ENCODE results near the gene OSR1. TPM values are rescaled to one million over a fixed set of nuclear protein-coding genes. Genes with fewer than 3 reads are reported as not detected.
"Not testable (repeated sequence)": the region's sequence is repeated elsewhere in the genome, so short reads cannot be mapped to it uniquely, and the experiment has no call there.

OSR1 gene
- total RNA-seq, 2 experiments from 2014 or later = not detected

DNA sequence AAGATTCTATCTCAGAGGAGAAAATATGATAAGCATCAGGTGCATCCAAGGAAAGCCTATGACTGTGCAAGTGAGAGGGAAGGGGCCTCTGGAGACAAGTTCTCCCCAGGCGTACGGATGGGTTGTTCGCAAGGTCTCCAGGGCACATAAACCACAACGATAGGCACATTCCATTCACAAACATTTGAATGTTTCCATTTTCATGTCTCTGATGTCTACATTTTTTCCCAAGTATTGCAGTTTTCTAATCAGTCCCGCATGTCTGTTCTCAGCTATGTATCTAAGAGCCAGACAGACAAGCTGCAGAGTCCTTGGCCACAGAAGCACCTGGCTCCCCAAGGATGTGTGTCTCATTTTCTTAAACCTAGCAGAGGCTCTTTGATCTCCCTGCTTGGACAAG lies 28.0 kb downstream of the OSR1 start:
- Mint-ChIP-seq H3K4me3 (no peak overlapping the region), H3K27me3 (no peaks in the 10 kb centered on the region), H3K9me3 (ENCODE audit: low read depth) (no peaks in the 10 kb centered on the region), H3K27ac (no peak overlapping the region), H3K4me1 (no peaks in the 10 kb centered on the region), H3K36me3 (ENCODE audit: low read depth) (no peaks in the 10 kb centered on the region)
- intact Hi-C loops (cut with DNase I, micrococcal nuclease) = no loop called here
- no peak for ATAC-seq
- CTCF ChIA-PET = no interaction called here
- POLR2A ChIA-PET = no interaction called here
- DNase-seq = no peak

DNA sequence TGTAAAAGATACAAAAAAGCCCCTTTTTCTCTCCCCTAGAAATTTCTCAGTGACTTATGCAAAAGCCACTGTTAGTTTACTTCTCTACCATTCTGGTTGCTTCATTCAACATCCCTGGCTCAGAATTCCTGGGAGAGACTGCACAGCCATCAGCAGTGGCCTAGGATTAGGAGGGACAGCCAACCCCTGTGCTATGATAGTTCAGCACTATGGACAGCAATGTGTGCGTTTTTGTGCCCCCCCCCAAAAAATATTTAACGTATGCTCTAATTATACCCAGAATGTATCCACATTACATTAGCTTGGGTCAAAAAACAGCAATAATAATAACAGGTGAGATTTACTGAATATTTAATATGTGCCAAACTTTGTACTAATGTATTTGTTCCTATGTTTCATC lies 29.0 kb downstream of the OSR1 start:
- Mint-ChIP-seq H3K9me3 (ENCODE audit: low read depth) (no peaks in the 10 kb centered on the region), H3K36me3 (ENCODE audit: low read depth) (no peaks in the 10 kb centered on the region), H3K4me1 (no peaks in the 10 kb centered on the region), H3K27me3 (no peaks in the 10 kb centered on the region), H3K4me3 (no peak overlapping the region), H3K27ac (no peak overlapping the region)
- CTCF ChIA-PET = no interaction called here
- no peak for DNase-seq
- ATAC-seq = no peak
- POLR2A ChIA-PET = no interaction called here
- intact Hi-C loops (cut with DNase I, micrococcal nuclease) = no loop called here

GRCh38 chr2:19327496-19327895 lies 30.9 kb downstream of the OSR1 start:
- H3K36me3 Mint-ChIP-seq (ENCODE audit: low read depth) = no peaks in the 10 kb centered on the region
- POLR2A ChIA-PET = no interaction called here

GRCh38 chr2:19321946-19322345 lies 36.5 kb downstream of the OSR1 start:
- ChIA-PET POLR2A (no interaction called here), CTCF (no interaction called here)
- no peak overlapping the region for H3K4me3 Mint-ChIP-seq
- H3K36me3 Mint-ChIP-seq (ENCODE audit: low read depth) = no peaks in the 10 kb centered on the region
- ATAC-seq = no peak
- H3K27me3 Mint-ChIP-seq = no peaks in the 10 kb centered on the region
- H3K9me3 Mint-ChIP-seq (ENCODE audit: low read depth) = no peaks in the 10 kb centered on the region
- no peaks in the 10 kb centered on the region for H3K4me1 Mint-ChIP-seq
- no peak overlapping the region for H3K27ac Mint-ChIP-seq
- no peak for DNase-seq
- intact Hi-C loops (cut with DNase I, micrococcal nuclease) = no loop called here

More at GRCh38 chr2:19327496-19327895, 30.9 kb downstream of the OSR1 start:
- Mint-ChIP-seq H3K27ac (no peak overlapping the region), H3K9me3 (ENCODE audit: low read depth) (no peaks in the 10 kb centered on the region), H3K4me3 (no peak overlapping the region), H3K27me3 (no peaks in the 10 kb centered on the region), H3K4me1 (no peaks in the 10 kb centered on the region)
- intact Hi-C loops (cut with DNase I, micrococcal nuclease) = no loop called here
- no peak for DNase-seq
- CTCF ChIA-PET = interaction anchor here (0.9 kb wide), 1 partner anchor 12 kb away, joined by 3 read pairs; no protein-coding TSS in a partner anchor
- ATAC-seq = no peak

DNA sequence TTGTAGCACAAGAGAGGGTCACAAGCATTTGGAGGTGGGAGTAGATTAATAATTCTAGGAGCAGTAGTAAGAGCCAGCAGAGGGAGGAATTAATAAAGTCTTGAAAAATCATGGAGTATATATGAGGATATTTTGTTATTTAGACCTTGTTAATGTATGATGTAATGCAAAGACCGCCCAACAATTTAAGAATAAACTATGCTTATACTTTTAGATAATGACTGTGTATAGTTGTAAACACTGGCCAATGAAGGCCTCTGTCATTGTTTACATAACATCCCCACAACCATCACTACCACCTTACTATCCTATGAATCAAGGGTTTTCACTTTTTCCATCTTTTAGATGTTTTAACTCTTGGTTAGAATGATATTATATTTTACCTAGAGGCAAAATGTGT lies 37.6 kb downstream of the OSR1 start:
- ChIA-PET POLR2A (no interaction called here), CTCF (no interaction called here)
- no peaks in the 10 kb centered on the region for H3K36me3 Mint-ChIP-seq (ENCODE audit: low read depth)
- H3K4me3 Mint-ChIP-seq = no peak overlapping the region
- ATAC-seq = no peak
- no peak for DNase-seq
- H3K27me3 Mint-ChIP-seq = no peaks in the 10 kb centered on the region
- no peak overlapping the region for H3K27ac Mint-ChIP-seq
- no peaks in the 10 kb centered on the region for H3K4me1 Mint-ChIP-seq
- intact Hi-C loops (cut with DNase I, micrococcal nuclease) = no loop called here
- H3K9me3 Mint-ChIP-seq (ENCODE audit: low read depth) = no peaks in the 10 kb centered on the region

GRCh38 chr2:19319698-19320097 lies 38.7 kb downstream of the OSR1 start:
- no peaks in the 10 kb centered on the region for H3K9me3 Mint-ChIP-seq (ENCODE audit: low read depth)
- no peaks in the 10 kb centered on the region for H3K4me1 Mint-ChIP-seq
- no peaks in the 10 kb centered on the region for H3K36me3 Mint-ChIP-seq (ENCODE audit: low read depth)
- no peak overlapping the region for H3K27ac Mint-ChIP-seq
- H3K4me3 Mint-ChIP-seq = no peak overlapping the region
- ATAC-seq (no peak), DNase-seq (no peak)
- intact Hi-C loops (cut with DNase I, micrococcal nuclease) = no loop called here
- no peaks in the 10 kb centered on the region for H3K27me3 Mint-ChIP-seq
- ChIA-PET POLR2A (no interaction called here), CTCF (interaction anchor here (0.6 kb wide), 1 partner anchor 160 kb away, joined by 3 read pairs; no protein-coding TSS in a partner anchor)

DNA sequence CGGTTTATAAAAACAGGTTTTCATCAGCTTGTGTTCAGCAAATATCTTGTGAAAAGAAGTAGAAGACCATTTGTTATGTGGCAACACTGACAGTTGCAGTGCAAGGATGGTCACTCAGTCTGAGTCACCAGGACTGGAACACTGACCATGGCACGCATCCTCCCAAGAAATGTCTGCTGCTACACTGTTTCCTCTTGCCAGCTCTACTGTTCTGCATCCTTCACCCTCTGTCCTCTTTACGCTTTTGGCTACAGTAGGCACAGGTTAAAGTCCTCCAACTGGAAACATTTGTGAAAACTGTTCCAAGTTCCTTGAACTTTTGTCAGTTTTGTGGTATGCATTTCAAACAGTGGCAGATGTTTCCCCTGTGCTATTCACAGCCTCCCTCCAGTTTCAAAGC lies 39.4 kb downstream of the OSR1 start:
- no peak overlapping the region for H3K27ac Mint-ChIP-seq
- ATAC-seq (no peak), DNase-seq (no peak)
- intact Hi-C loops (cut with DNase I, micrococcal nuclease) = no loop called here
- H3K27me3 Mint-ChIP-seq = no peaks in the 10 kb centered on the region
- ChIA-PET CTCF (interaction anchor here (0.6 to 1.2 kb wide), 2 partner anchors 53 to 160 kb away, joined by 3 read pairs; no protein-coding TSS in a partner anchor), POLR2A (no interaction called here)
- no peak overlapping the region for H3K4me3 Mint-ChIP-seq
- no peaks in the 10 kb centered on the region for H3K9me3 Mint-ChIP-seq (ENCODE audit: low read depth)
- no peaks in the 10 kb centered on the region for H3K4me1 Mint-ChIP-seq
- H3K36me3 Mint-ChIP-seq (ENCODE audit: low read depth) = no peaks in the 10 kb centered on the region

- ATAC-seq (no peak), DNase-seq (no peak)
- no peaks in the 10 kb centered on the region for H3K36me3 Mint-ChIP-seq (ENCODE audit: low read depth)
- no peak overlapping the region for H3K4me3 Mint-ChIP-seq
- no peak overlapping the region for H3K27ac Mint-ChIP-seq
- CTCF ChIA-PET = interaction anchor here (0.7 kb wide), 1 partner anchor 958 kb away, joined by 3 read pairs; no protein-coding TSS in a partner anchor
- POLR2A ChIA-PET = no interaction called here
- intact Hi-C loops (cut with DNase I, micrococcal nuclease) = no loop called here
- H3K4me1 Mint-ChIP-seq = no peaks in the 10 kb centered on the region
- H3K9me3 Mint-ChIP-seq (ENCODE audit: low read depth) = peaks cover under 1% of the 10 kb centered on the region
- H3K27me3 Mint-ChIP-seq = no peaks in the 10 kb centered on the region
Measured at GRCh38 chr2:19313553-19313952, 44.9 kb downstream of the OSR1 start.

- intact Hi-C loops (cut with DNase I, micrococcal nuclease) = no loop called here
- POLR2A ChIA-PET = no interaction called here
- no peak overlapping the region for H3K27ac Mint-ChIP-seq
- H3K27me3 Mint-ChIP-seq = no peaks in the 10 kb centered on the region
- H3K4me1 Mint-ChIP-seq = no peaks in the 10 kb centered on the region
- H3K9me3 Mint-ChIP-seq (ENCODE audit: low read depth) = peaks cover 2% of the 10 kb centered on the region
- ATAC-seq = peak; percentile 55
- H3K4me3 Mint-ChIP-seq = no peak overlapping the region
- H3K36me3 Mint-ChIP-seq (ENCODE audit: low read depth) = no peaks in the 10 kb centered on the region
- CTCF ChIA-PET = interaction anchor here (0.7 kb wide), 1 partner anchor 958 kb away, joined by 3 read pairs; no protein-coding TSS in a partner anchor
- peak; percentile 22 for DNase-seq
Measured at GRCh38 chr2:19312949-19313348, 45.5 kb downstream of the OSR1 start.

GRCh38 chr2:19306065-19306464 lies 52.4 kb downstream of the OSR1 start:
- H3K27ac Mint-ChIP-seq; DNase-seq; POLR2A ChIA-PET; ATAC-seq; H3K4me1 Mint-ChIP-seq; H3K36me3 Mint-ChIP-seq (ENCODE audit: low read depth); H3K9me3 Mint-ChIP-seq (ENCODE audit: low read depth); H3K4me3 Mint-ChIP-seq; H3K27me3 Mint-ChIP-seq; intact Hi-C loops (cut with DNase I, micrococcal nuclease): not testable (repeated sequence)
- CTCF ChIA-PET = interaction anchor here (0.6 kb wide), 1 partner anchor 195 kb away, joined by 3 read pairs; no protein-coding TSS in a partner anchor

GRCh38 chr2:19305400-19306055 lies 52.9 kb downstream of the OSR1 start:
- H3K27ac Mint-ChIP-seq; ATAC-seq; H3K27me3 Mint-ChIP-seq; DNase-seq; H3K9me3 Mint-ChIP-seq (ENCODE audit: low read depth); H3K4me1 Mint-ChIP-seq; intact Hi-C loops (cut with DNase I, micrococcal nuclease); H3K4me3 Mint-ChIP-seq; POLR2A ChIA-PET; H3K36me3 Mint-ChIP-seq (ENCODE audit: low read depth): not testable (repeated sequence)
- CTCF ChIA-PET = interaction anchor here (0.6 kb wide), 1 partner anchor 194 kb away, joined by 3 read pairs; no protein-coding TSS in a partner anchor

GRCh38 chr2:19301706-19302105 lies 56.7 kb downstream of the OSR1 start:
- peaks cover 2% of the 10 kb centered on the region for H3K4me1 Mint-ChIP-seq
- H3K9me3 Mint-ChIP-seq (ENCODE audit: low read depth) = peaks cover 3% of the 10 kb centered on the region
- ChIA-PET CTCF (no interaction called here), POLR2A (no interaction called here)
- H3K27me3 Mint-ChIP-seq = peaks cover 2% of the 10 kb centered on the region
- no peak overlapping the region for H3K4me3 Mint-ChIP-seq
- H3K36me3 Mint-ChIP-seq (ENCODE audit: low read depth) = peaks cover 3% of the 10 kb centered on the region
- no peak overlapping the region for H3K27ac Mint-ChIP-seq
- DNase-seq (no peak), ATAC-seq (no peak)
- intact Hi-C loops (cut with DNase I, micrococcal nuclease) = no loop called here
